T-cell (primary cell): ENCODE results near the gene GLOD4. TPM values are rescaled to one million over a fixed set of nuclear protein-coding genes. Genes with fewer than 3 reads are reported as not detected.
"Not testable (repeated sequence)": the region's sequence is repeated elsewhere in the genome, so short reads cannot be mapped to it uniquely, and the experiment has no call there.

ENCODE experiments used
- ATAC-seq, 4 experiments: fragments of 200-7000 bp in 3 of 4; fragments of 150-1000 bp in 1 of 4; cut with Tn5 transposase; replicated peaks in 1 of 4; 1 replicate in 3 of 4; 2 replicates in 1 of 4; pipeline ENCODE4 v1.10.0; 2021; ENCODE audit warnings: moderate library complexity in 3 of 4, mild to moderate bottlenecking in 2 of 4, moderate number of reproducible peaks in 1 of 4
- CTCF ChIA-PET, 2 donors: fragments of 300-600 bp; sonication (Branson Sonifier 250); formaldehyde crosslinking; loops; one replicate each; lab custom pipeline; 2022; ENCODE audit warnings: antibody characterized with exemption in 2 of 2; lab: Charles Lee
- POLR2A ChIA-PET, 2 donors: fragments of 300-600 bp; sonication (Branson Sonifier 250); formaldehyde crosslinking; loops; one replicate each; lab custom pipeline; 2022; ENCODE audit warnings: antibody characterized with exemption in 2 of 2; lab: Charles Lee
- DNase-seq, 35 experiments: peaks; one replicate each; pipeline versions ENCODE4 v3.0.0 to v3.0.0-alpha.2; 2013 to 2023
- H3K27ac ChIP-seq: one replicate; pipeline ENCODE4 v1.5.1; 2013; ENCODE audit warnings: low read length
- H3K27me3 ChIP-seq, 2 experiments: replicated peaks in 1 of 2; 1 replicate in 1 of 2; 2 replicates in 1 of 2; pipeline versions ENCODE4 v1.6.1 to v1.7.0; 2013; ENCODE audit warnings: low read length in 1 of 2, mixed read lengths in 1 of 2; ENCODE audit not compliant: control insufficient read depth in 2 of 2, insufficient read depth in 2 of 2; ENCODE audit errors: extremely low read depth in 1 of 2
- H3K36me3 ChIP-seq, 2 donors: 1 replicate in 1 of 2; 2 replicates in 1 of 2; pipeline versions ENCODE4 v1.6.1 to v1.7.0; 2013; ENCODE audit warnings: low read length in 1 of 2; ENCODE audit not compliant: control insufficient read depth in 2 of 2, insufficient read depth in 1 of 2; ENCODE audit errors: extremely low read depth in 1 of 2
- H3K4me1 ChIP-seq, 2 experiments: 1 replicate in 1 of 2; 2 replicates in 1 of 2; pipeline versions ENCODE4 v1.6.1 to v1.7.0; 2013; ENCODE audit warnings: low read length in 2 of 2, mixed read lengths in 1 of 2; ENCODE audit not compliant: insufficient read depth in 2 of 2, control insufficient read depth in 1 of 2; ENCODE audit errors: extremely low read depth in 1 of 2
- H3K4me3 ChIP-seq, 2 donors: 1 replicate in 1 of 2; 2 replicates in 1 of 2; pipeline versions ENCODE4 v1.5.1 to v1.7.0; 2013; ENCODE audit warnings: mild to moderate bottlenecking in 2 of 2, low read length in 1 of 2, moderate library complexity in 1 of 2; ENCODE audit not compliant: control insufficient read depth in 1 of 2; ENCODE audit errors: extremely low read depth in 1 of 2
- H3K9me3 ChIP-seq: 2 replicates; pipeline ENCODE4 v1.7.0; 2013
- H3K27ac Mint-ChIP-seq, 2 donors: one replicate each; pipeline ENCODE4 v1.8.0; 2020 to 2021; ENCODE audit warnings: mild to moderate bottlenecking in 2 of 2, mixed read lengths in 2 of 2
- H3K27me3 Mint-ChIP-seq, 2 donors: one replicate each; pipeline ENCODE4 v1.8.0; 2021 to 2022; ENCODE audit warnings: mixed read lengths in 2 of 2
- H3K36me3 Mint-ChIP-seq: one replicate; pipeline ENCODE4 v1.8.0; 2021; ENCODE audit warnings: mixed read lengths
- H3K4me1 Mint-ChIP-seq, 3 donors: one replicate each; pipeline ENCODE4 v1.8.0; 2020 to 2022; ENCODE audit warnings: mixed read lengths in 3 of 3, mild to moderate bottlenecking in 1 of 3
- H3K4me3 Mint-ChIP-seq, 3 donors: one replicate each; pipeline ENCODE4 v1.8.0; 2020 to 2022; ENCODE audit warnings: mild to moderate bottlenecking in 3 of 3, mixed read lengths in 3 of 3, moderate library complexity in 3 of 3
- H3K9me3 Mint-ChIP-seq, 3 donors: one replicate each; pipeline ENCODE4 v1.8.0; 2020 to 2022; ENCODE audit warnings: mixed read lengths in 3 of 3
- WGBS: methylation state at CpG from one replicate; pipeline ENCODE4 v1.1.5; 2013; ENCODE audit warnings: missing lambda C conversion rate; ENCODE audit not compliant: insufficient coverage; 5-methylcytosine and 5-hydroxymethylcytosine counted together
- total RNA-seq, 35 experiments: library from RNA in 6 of 35; stranded (reverse) in 6 of 35; fragments of 120-200 nt in 1 of 35; gene quantifications; one replicate each; pipeline versions ENCODE4 v1.2.1 to v1.2.4 and lab custom pipeline; 2013 to 2026

The GLOD4 gene
- total RNA-seq, 5 donors from 2014 or later (not counting 1 experiment from before 2014, with no cell fraction given) = 66.9 to 85.1 (median 76.8) TPM

GRCh38 chr17:773467-774312, 8.4 kb downstream of the GLOD4 start:
- peaks cover 6 to 13% (median 8%) of the 10 kb centered on the region in 3 donors for H3K4me1 Mint-ChIP-seq
- H3K4me3 Mint-ChIP-seq = no peak overlapping the region
- CTCF ChIA-PET = interaction anchor here (0.5 to 0.6 kb wide), 2 partner anchors 21 kb away, joined by 3 to 5 read pairs; no protein-coding TSS in a partner anchor
- peaks cover 73% of the 10 kb centered on the region for H3K36me3 Mint-ChIP-seq
- no peaks in the 10 kb centered on the region for H3K27me3 Mint-ChIP-seq
- H3K4me1 ChIP-seq = no peaks in the 10 kb centered on the region
- no peak for DNase-seq
- no peaks in the 10 kb centered on the region for H3K27me3 ChIP-seq
- WGBS = 72% methylated on average over 8 of the region's 14 CpGs
- H3K36me3 ChIP-seq = peaks cover 22 to 81% of the 10 kb centered on the region in 2 donors
- no peak overlapping the region for H3K27ac ChIP-seq
- H3K9me3 ChIP-seq = no peaks in the 10 kb centered on the region
- no peak overlapping the region for H3K4me3 ChIP-seq
- ATAC-seq = no peak
- POLR2A ChIA-PET = no interaction called here
- peak overlapping the region in 1 of 2 donors; percentile 13 for H3K27ac Mint-ChIP-seq
- H3K9me3 Mint-ChIP-seq = no peaks in the 10 kb centered on the region

GRCh38 chr17:773016-773415, 9.1 kb downstream of the GLOD4 start:
- Mint-ChIP-seq H3K4me3 (no peak overlapping the region), H3K27me3 (no peaks in the 10 kb centered on the region), H3K27ac (no peak overlapping the region), H3K9me3 (no peaks in the 10 kb centered on the region), H3K4me1 (peaks cover 6 to 13% (median 8%) of the 10 kb centered on the region in 3 donors), H3K36me3 (peaks cover 69% of the 10 kb centered on the region)
- H3K36me3 ChIP-seq = peaks cover 20 to 75% of the 10 kb centered on the region in 2 donors
- no peak overlapping the region for H3K27ac ChIP-seq
- no peaks in the 10 kb centered on the region for H3K4me1 ChIP-seq
- ChIA-PET POLR2A (no interaction called here), CTCF (interaction anchor here in 1 of 2 donors (0.6 kb wide), 1 partner anchor 20 kb away, joined by 3 read pairs; no protein-coding TSS in a partner anchor)
- no peaks in the 10 kb centered on the region for H3K9me3 ChIP-seq
- no peak overlapping the region for H3K4me3 ChIP-seq
- DNase-seq = no peak
- no peaks in the 10 kb centered on the region for H3K27me3 ChIP-seq
- no peak for ATAC-seq
- no CpG with 5 or more reads among the region's 5 CpGs for WGBS

DNA sequence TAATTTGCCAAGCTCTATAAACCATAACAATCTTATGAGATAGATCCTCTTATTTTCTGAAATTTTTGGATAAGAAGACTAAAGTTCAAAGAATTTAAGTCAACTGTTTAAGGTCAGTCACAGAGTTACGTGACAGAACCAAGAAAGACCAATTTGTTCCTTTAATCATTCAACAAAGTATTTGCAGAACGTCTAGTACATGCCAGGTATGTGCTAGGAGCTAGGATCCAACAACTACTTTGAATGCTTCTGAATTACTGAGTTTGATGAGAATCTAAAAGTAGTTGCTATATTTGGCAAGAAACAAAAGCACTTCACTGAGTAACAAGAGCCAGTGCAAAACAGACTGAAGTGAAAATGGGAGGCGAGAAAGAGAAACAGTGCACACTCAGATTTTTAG, 15.0 kb downstream of the GLOD4 start:
- no peaks in the 10 kb centered on the region for H3K27me3 Mint-ChIP-seq
- H3K4me1 Mint-ChIP-seq = no peaks in the 10 kb centered on the region
- Histone ChIP-seq H3K4me3 (no peak overlapping the region), H3K27ac (no peak overlapping the region), H3K27me3 (no peaks in the 10 kb centered on the region), H3K36me3 (peaks cover 0 to 57% of the 10 kb centered on the region in 2 donors), H3K4me1 (no peaks in the 10 kb centered on the region), H3K9me3 (no peaks in the 10 kb centered on the region)
- no peaks in the 10 kb centered on the region for H3K9me3 Mint-ChIP-seq
- no peak for DNase-seq
- CTCF ChIA-PET = no interaction called here
- ATAC-seq = no peak
- POLR2A ChIA-PET = no interaction called here
- H3K36me3 Mint-ChIP-seq = peaks cover 51% of the 10 kb centered on the region
- no peak overlapping the region for H3K4me3 Mint-ChIP-seq
- peak overlapping the region in 1 of 2 donors; percentile 2 for H3K27ac Mint-ChIP-seq
- WGBS = 100% methylated on average over 1 of the region's 3 CpGs

DNA sequence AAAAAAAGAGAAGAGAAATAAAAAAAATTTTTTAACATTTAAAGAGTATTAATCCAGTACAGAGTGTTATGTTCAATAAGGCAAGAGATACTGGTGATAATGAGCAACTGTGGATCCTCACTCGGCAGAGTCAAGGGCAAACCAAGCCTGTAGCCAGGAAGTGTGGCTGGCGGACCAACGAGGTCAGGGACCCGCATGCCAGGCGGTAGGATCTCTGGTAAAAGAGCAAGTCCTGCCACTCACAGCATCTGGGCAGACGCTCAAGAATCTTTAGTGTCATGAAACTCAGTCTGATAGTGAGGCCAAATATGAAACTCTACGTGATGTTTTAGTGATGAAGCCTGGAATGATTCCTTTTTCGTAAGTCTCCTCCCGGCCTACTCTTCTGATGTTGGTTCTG, 21.7 kb downstream of the GLOD4 start:
- Histone ChIP-seq H3K36me3 (peaks cover 10 to 51% of the 10 kb centered on the region in 2 donors), H3K27me3 (no peaks in the 10 kb centered on the region), H3K4me3 (no peak overlapping the region), H3K9me3 (no peaks in the 10 kb centered on the region), H3K4me1 (no peaks in the 10 kb centered on the region), H3K27ac (no peak overlapping the region)
- no peaks in the 10 kb centered on the region for H3K27me3 Mint-ChIP-seq
- ATAC-seq = no peak
- no peak for DNase-seq
- ChIA-PET POLR2A (no interaction called here), CTCF (no interaction called here)
- H3K4me3 Mint-ChIP-seq = no peak overlapping the region
- WGBS = 99% methylated on average over 6 of the region's 9 CpGs
- H3K4me1 Mint-ChIP-seq = no peaks in the 10 kb centered on the region
- H3K27ac Mint-ChIP-seq = no peak overlapping the region
- H3K36me3 Mint-ChIP-seq = peaks cover 43% of the 10 kb centered on the region
- no peaks in the 10 kb centered on the region for H3K9me3 Mint-ChIP-seq

DNA sequence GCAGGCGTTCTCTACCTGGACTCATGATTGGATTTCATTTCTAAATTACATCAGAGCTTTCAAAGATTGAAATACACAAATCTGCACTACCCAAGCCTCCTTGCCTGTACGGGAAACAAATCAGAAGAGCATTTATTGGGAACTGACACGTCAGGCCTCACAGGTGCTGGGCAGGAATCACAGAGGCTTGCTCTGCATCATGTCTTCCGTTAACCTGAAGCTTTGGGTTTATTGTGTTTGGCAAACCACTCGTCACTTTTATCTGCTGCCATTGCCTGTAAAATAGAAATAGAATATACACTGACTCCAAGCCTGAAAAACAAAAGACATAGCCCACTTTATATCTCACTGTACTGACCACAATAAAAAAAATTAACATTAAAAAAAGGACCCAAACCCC, 22.1 kb downstream of the GLOD4 start:
- no peak overlapping the region for H3K27ac Mint-ChIP-seq
- no peak overlapping the region for H3K4me3 ChIP-seq
- no peak overlapping the region for H3K27ac ChIP-seq
- peaks cover 39% of the 10 kb centered on the region for H3K36me3 Mint-ChIP-seq
- no peak overlapping the region for H3K4me3 Mint-ChIP-seq
- DNase-seq (no peak), ATAC-seq (no peak)
- H3K4me1 ChIP-seq = no peaks in the 10 kb centered on the region
- no peaks in the 10 kb centered on the region for H3K9me3 ChIP-seq
- H3K36me3 ChIP-seq = peaks cover 10 to 47% of the 10 kb centered on the region in 2 donors
- WGBS = 84% methylated on average over 3 of the region's 5 CpGs
- no peaks in the 10 kb centered on the region for H3K4me1 Mint-ChIP-seq
- ChIA-PET POLR2A (no interaction called here), CTCF (no interaction called here)
- H3K27me3 Mint-ChIP-seq = no peaks in the 10 kb centered on the region
- no peaks in the 10 kb centered on the region for H3K27me3 ChIP-seq
- no peaks in the 10 kb centered on the region for H3K9me3 Mint-ChIP-seq

- 100% methylated on average over 3 of the region's 15 CpGs for WGBS
- DNase-seq, ATAC-seq, H3K27ac Mint-ChIP-seq, H3K27ac ChIP-seq, H3K27me3 ChIP-seq, POLR2A ChIA-PET, H3K9me3 ChIP-seq, H3K27me3 Mint-ChIP-seq, H3K9me3 Mint-ChIP-seq, H3K4me3 ChIP-seq, H3K4me3 Mint-ChIP-seq, CTCF ChIA-PET: not testable (repeated sequence)
- Histone ChIP-seq H3K4me1 (peaks cover 3 to 12% of the 10 kb centered on the region in 2 experiments), H3K36me3 (peaks cover 10 to 28% of the 10 kb centered on the region in 2 donors)
- peaks cover 13 to 15% (median 14%) of the 10 kb centered on the region in 3 donors for H3K4me1 Mint-ChIP-seq
- peaks cover 27% of the 10 kb centered on the region for H3K36me3 Mint-ChIP-seq
Measured at GRCh38 chr17:756010-756567, 26.0 kb downstream of the GLOD4 start.
